Measurements from ENCODE around the gene PCDH9. TPM values are rescaled to one million over a fixed set of nuclear protein-coding genes. Genes with fewer than 3 reads are reported as not detected.

PCDH9 gene
- total RNA-seq, 6 experiments from 2014 or later, result 1.6 to 3.9 (median 3.1) TPM

- H3K36me3 ChIP-seq, result no peaks in the 10 kb centered on the region
- 36% methylated on average over 1 of the region's 2 CpGs for WGBS (ENCODE audit: insufficient coverage, low coverage, low lambda C conversion rate, missing lambda C conversion rate)
- H3K4me3 ChIP-seq, result no peak overlapping the region
- ATAC-seq (peak; percentile 30 to 73 (median 58)), DNase-seq (no peak)
- no peaks in the 10 kb centered on the region for H3K9me3 ChIP-seq
- no peak overlapping the region for H3K27ac ChIP-seq
- no peak for TF ChIP-seq CTCF (IDR thresholded peaks at IDR 0.05)
- no peak for TF ChIP-seq POLR2A (IDR thresholded peaks at IDR 0.05)
- no peaks in the 10 kb centered on the region for H3K27me3 ChIP-seq
- intact Hi-C loops (cut with DNase I), result no loop called here
- H3K4me1 ChIP-seq, result peaks cover 0 to 4% (median 0%) of the 10 kb centered on the region in 4 donors
Measured at GRCh38 chr13:66558506-66558905, 671.6 kb downstream of the PCDH9 start.

GRCh38 chr13:66557357-66557756 lies 672.8 kb downstream of the PCDH9 start:
- WGBS (ENCODE audit: insufficient coverage, low coverage, low lambda C conversion rate, missing lambda C conversion rate), result 58% methylated on average over 3 of the region's 3 CpGs
- no peaks in the 10 kb centered on the region for H3K36me3 ChIP-seq
- no peak for ATAC-seq

GRCh38 chr13:66556306-66556705 lies 673.8 kb downstream of the PCDH9 start:
- DNase-seq, result no peak
- no peaks in the 10 kb centered on the region for H3K36me3 ChIP-seq
- no peaks in the 10 kb centered on the region for H3K27me3 ChIP-seq
- no peaks in the 10 kb centered on the region for H3K9me3 ChIP-seq
- intact Hi-C loops (cut with DNase I), result no loop called here
- no peak for TF ChIP-seq POLR2A (IDR thresholded peaks at IDR 0.05)
- TF ChIP-seq CTCF (IDR thresholded peaks at IDR 0.05), result no peak
- no peak overlapping the region for H3K27ac ChIP-seq
- ATAC-seq, result no peak
- no peak overlapping the region for H3K4me3 ChIP-seq
- H3K4me1 ChIP-seq, result peaks cover 0 to 4% (median 0%) of the 10 kb centered on the region in 4 donors

More at GRCh38 chr13:66557357-66557756, 672.8 kb downstream of the PCDH9 start:
- TF ChIP-seq POLR2A (IDR thresholded peaks at IDR 0.05) (no peak), CTCF (IDR thresholded peaks at IDR 0.05) (no peak)
- no peak overlapping the region for H3K27ac ChIP-seq
- intact Hi-C loops (cut with DNase I), result no loop called here
- H3K27me3 ChIP-seq, result no peaks in the 10 kb centered on the region
- H3K9me3 ChIP-seq, result no peaks in the 10 kb centered on the region
- no peak overlapping the region for H3K4me3 ChIP-seq
- DNase-seq, result no peak
- peaks cover 0 to 4% (median 0%) of the 10 kb centered on the region in 4 donors for H3K4me1 ChIP-seq

GRCh38 chr13:66553391-66553790 lies 676.7 kb downstream of the PCDH9 start:
- Histone ChIP-seq H3K4me1 (peaks cover 0 to 4% (median 0%) of the 10 kb centered on the region in 4 donors), H3K9me3 (no peaks in the 10 kb centered on the region), H3K27me3 (no peaks in the 10 kb centered on the region), H3K36me3 (no peaks in the 10 kb centered on the region), H3K27ac (no peak overlapping the region), H3K4me3 (no peak overlapping the region)
- intact Hi-C loops (cut with DNase I), result no loop called here
- DNase-seq (no peak), ATAC-seq (no peak)
- WGBS (ENCODE audit: insufficient coverage, low coverage, low lambda C conversion rate, missing lambda C conversion rate), result 65% methylated on average over 2 of the region's 2 CpGs
- TF ChIP-seq CTCF (IDR thresholded peaks at IDR 0.05), result no peak
- TF ChIP-seq POLR2A (IDR thresholded peaks at IDR 0.05), result no peak

- TF ChIP-seq CTCF (IDR thresholded peaks at IDR 0.05) (no peak), POLR2A (IDR thresholded peaks at IDR 0.05) (no peak)
- Histone ChIP-seq H3K9me3 (no peaks in the 10 kb centered on the region), H3K4me3 (no peak overlapping the region), H3K27me3 (no peaks in the 10 kb centered on the region), H3K36me3 (no peaks in the 10 kb centered on the region), H3K4me1 (no peaks in the 10 kb centered on the region), H3K27ac (no peak overlapping the region)
- WGBS (ENCODE audit: insufficient coverage, low coverage, low lambda C conversion rate, missing lambda C conversion rate), result 50% methylated on average over 4 of the region's 4 CpGs
- no peak for DNase-seq
- intact Hi-C loops (cut with DNase I), result no loop called here
- ATAC-seq, result no peak
Measured at GRCh38 chr13:66551128-66551527, 679.0 kb downstream of the PCDH9 start.

Data from right lobe of liver (tissue), 6 donors.